ENCODE measurements around the gene LARGE1. TPM values are rescaled to one million over a fixed set of nuclear protein-coding genes. Genes with fewer than 3 reads are reported as not detected.

Gene LARGE1
- total RNA-seq, 4 donors from 2014 or later = 24.9 to 51.0 (median 32.7) TPM

DNA sequence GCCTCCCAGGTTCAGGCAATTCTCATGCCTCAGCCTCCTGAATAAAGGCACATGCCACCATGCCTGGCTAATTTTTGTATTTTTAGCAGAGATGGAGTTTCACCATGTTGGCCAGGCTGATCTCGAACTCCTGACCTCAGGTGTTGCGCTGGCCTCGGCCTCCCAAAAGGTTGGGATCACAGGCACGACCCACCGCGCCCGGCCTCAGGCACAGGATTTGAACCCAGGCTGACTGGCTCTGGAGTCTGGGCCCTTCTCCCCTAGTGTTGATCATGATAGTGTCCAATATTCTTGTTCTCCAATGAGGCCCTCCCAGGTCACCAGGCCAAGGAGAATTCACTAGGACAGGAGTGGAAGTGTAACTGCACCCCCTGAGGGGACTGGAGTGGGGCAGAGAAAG lies 401.9 kb downstream of the LARGE1 start:
- Histone ChIP-seq H3K27ac (peak overlapping the region in 1 of 4 donors; percentile 52), H3K4me3 (no peak overlapping the region), H3K36me3 (peaks cover 0 to 6% (median 0%) of the 10 kb centered on the region in 3 donors), H3K27me3 (no peaks in the 10 kb centered on the region), H3K9me3 (peaks cover 0 to 5% (median 0%) of the 10 kb centered on the region in 4 donors), H3K4me1 (peaks cover 0 to 30% (median 9%) of the 10 kb centered on the region in 4 donors)
- 95 to 96% methylated on average over 7 of the region's 7 CpGs for WGBS, 2 donors
- no peak for DNase-seq (ENCODE audit: low spot score in 2 of 2)
- TF ChIP-seq EP300 (IDR thresholded peaks at IDR 0.05) (no peak), POLR2A (IDR thresholded peaks at IDR 0.05) (no peak)
- TF ChIP-seq, protein P1, sequence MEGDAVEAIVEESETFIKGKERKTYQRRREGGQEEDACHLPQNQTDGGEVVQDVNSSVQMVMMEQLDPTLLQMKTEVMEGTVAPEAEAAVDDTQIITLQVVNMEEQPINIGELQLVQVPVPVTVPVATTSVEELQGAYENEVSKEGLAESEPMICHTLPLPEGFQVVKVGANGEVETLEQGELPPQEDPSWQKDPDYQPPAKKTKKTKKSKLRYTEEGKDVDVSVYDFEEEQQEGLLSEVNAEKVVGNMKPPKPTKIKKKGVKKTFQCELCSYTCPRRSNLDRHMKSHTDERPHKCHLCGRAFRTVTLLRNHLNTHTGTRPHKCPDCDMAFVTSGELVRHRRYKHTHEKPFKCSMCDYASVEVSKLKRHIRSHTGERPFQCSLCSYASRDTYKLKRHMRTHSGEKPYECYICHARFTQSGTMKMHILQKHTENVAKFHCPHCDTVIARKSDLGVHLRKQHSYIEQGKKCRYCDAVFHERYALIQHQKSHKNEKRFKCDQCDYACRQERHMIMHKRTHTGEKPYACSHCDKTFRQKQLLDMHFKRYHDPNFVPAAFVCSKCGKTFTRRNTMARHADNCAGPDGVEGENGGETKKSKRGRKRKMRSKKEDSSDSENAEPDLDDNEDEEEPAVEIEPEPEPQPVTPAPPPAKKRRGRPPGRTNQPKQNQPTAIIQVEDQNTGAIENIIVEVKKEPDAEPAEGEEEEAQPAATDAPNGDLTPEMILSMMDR (IDR thresholded peaks at IDR 0.05) = no peak

DNA sequence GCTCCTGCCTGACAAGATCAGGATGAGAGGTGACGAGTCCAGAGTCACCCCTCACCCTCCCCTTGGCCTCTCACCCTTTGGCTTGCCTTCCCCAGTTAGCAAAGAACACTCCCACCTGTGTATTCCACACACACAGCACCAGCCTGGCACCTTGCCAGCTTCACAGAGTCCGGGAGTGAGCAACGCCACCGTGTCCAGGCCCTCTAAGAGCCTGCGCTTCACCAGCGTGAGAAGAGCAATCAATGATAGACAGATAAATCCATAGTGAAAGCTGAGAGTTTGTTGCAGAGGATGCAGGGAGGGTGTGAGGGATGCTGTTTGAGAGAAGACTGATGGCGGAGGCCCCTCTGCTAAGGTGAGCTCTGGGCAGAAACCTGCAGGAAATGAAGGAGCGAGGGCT lies 404.5 kb downstream of the LARGE1 start:
- peaks cover 0 to 2% (median 0%) of the 10 kb centered on the region in 3 donors for H3K36me3 ChIP-seq
- 71 to 80% methylated on average over 8 of the region's 8 CpGs for WGBS, 2 donors
- H3K4me3 ChIP-seq = no peak overlapping the region
- no peaks in the 10 kb centered on the region for H3K27me3 ChIP-seq
- no peak for TF ChIP-seq POLR2A (IDR thresholded peaks at IDR 0.05)
- TF ChIP-seq EP300 (IDR thresholded peaks at IDR 0.05) = no peak
- TF ChIP-seq, protein P1 (IDR thresholded peaks at IDR 0.05) = no peak
- H3K9me3 ChIP-seq = no peaks in the 10 kb centered on the region
- DNase-seq (ENCODE audit: low spot score in 2 of 2) = no peak
- H3K27ac ChIP-seq = no peak overlapping the region
- peaks cover 0 to 38% (median 13%) of the 10 kb centered on the region in 4 donors for H3K4me1 ChIP-seq

DNA sequence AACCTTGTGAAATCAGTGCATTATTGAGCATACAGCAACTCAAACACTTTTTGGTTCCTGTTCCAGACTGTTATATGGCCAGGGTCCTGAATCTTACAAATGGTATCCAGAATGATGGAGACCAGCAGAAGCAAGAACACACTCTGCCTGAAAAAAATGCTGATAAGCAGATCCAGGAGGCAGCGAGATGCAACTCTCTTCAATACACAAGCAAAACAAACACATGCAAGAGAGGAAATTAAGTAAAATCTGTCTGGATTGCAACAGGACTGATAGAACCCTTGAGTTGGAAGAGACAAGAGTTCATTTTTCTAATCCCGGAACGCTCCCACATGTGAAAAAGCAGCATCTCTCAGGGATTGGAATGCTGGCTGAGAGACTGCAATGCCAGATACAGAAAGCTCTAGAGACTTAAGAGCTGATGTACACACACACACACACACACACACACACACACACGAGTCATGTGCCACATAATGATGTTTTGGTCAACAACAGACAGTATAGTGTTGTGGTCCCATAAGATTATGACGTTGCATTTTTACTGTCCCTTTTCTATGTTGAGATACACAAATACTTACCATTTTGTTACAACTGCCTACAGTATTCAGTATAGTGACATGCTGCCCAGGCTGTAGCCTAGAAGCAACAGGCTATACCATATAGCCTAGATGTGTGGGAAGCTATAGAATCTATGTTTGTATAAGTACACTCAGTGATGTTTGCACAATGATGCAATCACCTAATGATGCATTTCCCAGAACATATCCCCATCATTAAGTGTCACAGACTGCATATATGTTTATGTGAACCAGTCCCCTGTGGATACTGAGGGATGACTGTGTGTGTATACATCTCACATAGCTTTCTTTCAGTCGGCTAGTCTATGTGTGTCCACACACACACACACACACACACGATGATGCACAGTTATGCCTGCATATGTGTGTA lies 406.6 kb downstream of the LARGE1 start:
- no peak overlapping the region for H3K27ac ChIP-seq
- WGBS, 2 donors = 47 to 49% methylated on average over 7 of the region's 7 CpGs
- H3K9me3 ChIP-seq = no peaks in the 10 kb centered on the region
- DNase-seq (ENCODE audit: low spot score in 2 of 2) = no peak
- TF ChIP-seq EP300 (IDR thresholded peaks at IDR 0.05) (no peak), POLR2A (IDR thresholded peaks at IDR 0.05) (no peak)
- TF ChIP-seq, protein P1 (IDR thresholded peaks at IDR 0.05) = no peak
- no peaks in the 10 kb centered on the region for H3K27me3 ChIP-seq
- H3K4me1 ChIP-seq = peaks cover 0 to 22% (median 7%) of the 10 kb centered on the region in 4 donors
- H3K4me3 ChIP-seq = no peak overlapping the region
- peaks cover 0 to 2% (median 0%) of the 10 kb centered on the region in 3 donors for H3K36me3 ChIP-seq

DNA sequence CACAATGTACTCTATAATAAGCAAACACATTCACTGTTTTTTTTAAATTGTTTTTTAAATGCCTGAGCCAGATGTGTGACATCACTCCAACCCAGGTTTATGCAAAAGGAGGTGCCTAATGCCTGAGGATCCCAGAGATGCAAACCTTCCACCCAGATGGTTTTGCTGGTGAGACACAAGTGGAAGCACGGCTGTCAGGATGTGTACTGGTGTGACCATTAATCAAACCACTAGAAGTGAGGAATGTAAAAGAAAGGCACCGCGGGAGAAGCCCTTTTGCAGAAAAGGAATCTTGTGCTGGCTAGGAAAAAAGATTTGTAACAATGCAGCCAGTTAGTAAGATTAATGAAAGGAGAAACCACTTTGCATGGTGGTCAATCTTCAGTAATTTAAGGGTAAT lies 407.4 kb downstream of the LARGE1 start:
- Histone ChIP-seq H3K27ac (no peak overlapping the region), H3K9me3 (no peaks in the 10 kb centered on the region), H3K36me3 (peaks cover 0 to 2% (median 0%) of the 10 kb centered on the region in 3 donors), H3K27me3 (no peaks in the 10 kb centered on the region), H3K4me3 (no peak overlapping the region), H3K4me1 (peaks cover 0 to 18% (median 6%) of the 10 kb centered on the region in 4 donors)
- WGBS, 2 donors = 54 to 56% methylated on average over 3 of the region's 3 CpGs
- TF ChIP-seq EP300 (IDR thresholded peaks at IDR 0.05) (no peak), POLR2A (IDR thresholded peaks at IDR 0.05) (no peak)
- TF ChIP-seq, protein P1 (IDR thresholded peaks at IDR 0.05) = no peak
- DNase-seq (ENCODE audit: low spot score in 2 of 2) = no peak

DNA sequence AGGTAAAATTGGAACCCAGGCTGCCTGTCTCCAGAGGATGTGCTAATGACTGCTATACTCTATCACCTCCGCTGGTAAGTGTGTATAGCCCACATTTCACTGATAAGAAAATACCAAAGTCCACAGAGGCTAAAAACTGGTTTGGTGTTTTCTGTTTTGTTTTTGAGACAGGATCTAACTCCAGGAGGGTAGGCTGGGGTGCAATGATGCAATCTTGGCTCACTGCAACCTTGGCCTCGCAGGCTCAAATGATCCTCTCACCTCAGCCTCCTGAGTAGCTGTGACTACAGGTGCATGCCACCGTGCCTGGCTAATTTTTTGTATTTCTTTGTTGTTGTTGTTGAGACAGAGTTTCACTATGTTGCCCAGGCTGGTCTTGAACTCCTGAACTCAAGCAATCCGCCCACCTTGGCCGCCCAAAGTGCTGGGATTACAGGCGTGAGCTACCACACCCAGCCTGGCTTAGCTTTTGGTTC lies 409.8 kb downstream of the LARGE1 start:
- H3K27ac ChIP-seq = no peak overlapping the region
- DNase-seq (ENCODE audit: low spot score in 2 of 2) = no peak
- WGBS, 2 donors = 91 to 96% methylated on average over 6 of the region's 6 CpGs
- no peaks in the 10 kb centered on the region for H3K9me3 ChIP-seq
- H3K27me3 ChIP-seq = no peaks in the 10 kb centered on the region
- H3K4me3 ChIP-seq = no peak overlapping the region
- H3K4me1 ChIP-seq = peaks cover 0 to 14% (median 6%) of the 10 kb centered on the region in 4 donors
- TF ChIP-seq EP300 (IDR thresholded peaks at IDR 0.05) = no peak
- TF ChIP-seq POLR2A (IDR thresholded peaks at IDR 0.05) = no peak
- TF ChIP-seq, protein P1 (IDR thresholded peaks at IDR 0.05) = no peak
- peaks cover 0 to 2% (median 0%) of the 10 kb centered on the region in 3 donors for H3K36me3 ChIP-seq

All from tibial nerve (tissue), 4 donors.